ENCODE data around the gene TXNL4A. TPM values are rescaled to one million over a fixed set of nuclear protein-coding genes. Genes with fewer than 3 reads are reported as not detected.

Gene TXNL4A
- total RNA-seq, 1 experiment from 2014 or later: 135 TPM

DNA sequence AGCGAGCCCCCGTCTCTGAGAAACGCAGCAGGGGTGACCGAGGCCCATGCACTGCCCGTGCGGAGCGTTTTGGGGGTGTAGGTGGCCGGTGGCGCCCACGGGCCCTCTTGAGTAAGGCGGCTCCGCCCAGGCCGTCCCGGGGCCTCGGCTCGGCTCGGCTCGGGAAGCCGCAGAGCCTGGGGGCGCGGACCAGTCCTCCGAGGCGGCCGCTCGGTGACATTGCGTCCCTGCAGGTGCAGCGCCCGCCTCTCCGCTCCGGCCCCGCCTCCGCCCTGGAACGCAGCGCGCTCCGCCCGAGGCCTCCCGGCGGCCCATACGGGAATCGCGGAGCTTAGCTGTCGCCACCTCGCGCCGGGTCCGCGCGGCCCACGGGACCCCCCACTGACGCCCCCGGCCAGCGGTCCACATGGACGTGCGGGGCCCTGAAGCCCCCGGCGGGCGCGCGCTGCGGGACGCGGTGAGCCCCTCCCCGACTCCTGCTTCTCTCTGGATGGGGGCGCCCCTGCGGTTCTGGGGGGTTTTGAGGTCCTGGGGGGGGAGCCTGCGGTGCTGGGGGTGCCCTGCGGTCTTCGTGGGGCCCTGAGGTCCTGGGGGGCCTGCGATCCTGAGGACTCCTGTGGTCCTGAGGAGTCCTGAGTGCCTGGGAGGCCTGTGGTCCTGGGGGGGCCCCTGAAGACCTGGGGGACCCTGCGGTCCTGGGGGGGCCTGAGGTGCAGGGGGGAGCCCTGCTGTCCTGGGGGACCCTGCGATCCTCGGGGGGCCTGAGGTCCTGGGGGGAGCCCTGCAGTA is 23.8 kb downstream of the TXNL4A start, which contains the start of gene HSBP1L1:
HSBP1L1 (plus strand) TSS at position 314 of the 789 bp plus-strand sequence; CDS start at position 407, 93 bp downstream.
- peak; percentile 32 for DNase-seq (ENCODE audit: low read depth)

- no peak for DNase-seq (ENCODE audit: low read depth)
These were observed 24.6 kb downstream of the TXNL4A start for GRCh38 chr18:79963658-79964329.

GRCh38 chr18:79962835-79963657 is 25.3 kb downstream of the TXNL4A start:
- DNase-seq (ENCODE audit: low read depth): no peak

- DNase-seq (ENCODE audit: low read depth): no peak
These were observed 26.1 kb downstream of the TXNL4A start for GRCh38 chr18:79962311-79962710.

DNA sequence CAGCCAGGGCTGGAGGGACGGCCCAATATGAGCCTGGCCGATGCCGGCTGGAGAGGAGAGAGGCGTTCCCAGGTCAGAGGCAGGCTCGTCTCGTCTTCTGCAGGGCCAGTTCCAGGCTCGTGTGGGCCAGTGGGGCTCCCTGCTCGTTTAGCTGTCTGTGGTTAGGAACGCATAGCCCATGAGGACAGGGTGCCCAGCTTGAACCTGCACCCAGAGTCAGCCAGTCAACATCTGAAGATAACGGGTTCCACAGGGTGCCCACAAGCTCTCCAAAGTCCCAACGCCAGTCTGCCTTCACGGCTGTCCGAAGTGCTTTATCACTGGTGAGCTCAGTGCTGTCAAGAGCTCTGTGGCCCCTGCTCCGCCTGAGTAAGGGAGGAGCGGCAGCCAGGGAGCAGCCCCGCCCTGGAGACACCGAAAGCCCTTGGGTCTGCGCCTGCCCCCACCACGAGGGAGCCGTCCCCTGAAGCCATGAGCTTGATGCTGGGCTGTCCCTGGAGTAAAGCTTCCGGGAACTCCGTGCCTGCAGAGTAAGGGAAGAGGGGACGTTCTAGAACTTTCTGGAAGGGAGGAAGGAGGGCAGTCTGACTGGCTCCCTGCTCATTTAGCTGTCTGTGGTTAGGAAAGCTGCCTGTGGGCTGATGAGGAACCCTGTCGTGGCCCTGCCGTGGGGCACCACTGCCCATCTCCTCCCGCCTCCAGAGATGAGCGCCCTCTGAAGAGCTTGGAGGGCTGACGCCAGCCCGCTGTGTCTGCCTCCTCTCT is 26.7 kb downstream of the TXNL4A start:
- no peak for DNase-seq (ENCODE audit: low read depth)

DNA sequence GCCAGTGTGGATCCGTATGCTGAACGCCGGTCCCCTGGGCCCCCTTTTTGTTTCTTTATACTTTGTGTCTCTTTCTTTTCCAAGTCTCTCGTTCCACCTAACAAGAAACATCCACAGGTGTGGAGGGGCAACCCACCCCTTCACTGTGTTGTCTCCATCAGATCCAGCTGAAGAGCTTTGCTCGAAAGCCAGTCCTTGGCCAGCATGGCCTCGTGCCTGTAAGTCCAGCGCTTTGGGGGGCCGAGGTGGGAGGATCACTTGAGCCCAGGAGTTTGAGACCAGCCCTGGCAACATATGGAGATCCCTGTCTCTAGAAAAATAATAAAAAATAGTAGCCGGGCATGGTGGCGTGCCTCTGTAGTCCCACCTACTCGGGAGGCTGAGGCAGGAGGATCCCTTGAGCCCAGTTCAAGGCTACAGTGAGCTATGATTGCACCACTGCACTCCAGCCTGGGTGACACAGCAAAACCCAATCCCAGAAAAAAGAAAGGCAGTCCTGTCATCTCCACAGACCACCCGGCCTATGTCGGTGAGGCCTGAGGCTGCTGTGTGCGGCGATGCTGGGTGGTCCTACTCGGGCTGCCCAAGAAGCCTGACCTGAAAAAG is 27.3 kb downstream of the TXNL4A start:
- no peak for DNase-seq (ENCODE audit: low read depth)

DNA sequence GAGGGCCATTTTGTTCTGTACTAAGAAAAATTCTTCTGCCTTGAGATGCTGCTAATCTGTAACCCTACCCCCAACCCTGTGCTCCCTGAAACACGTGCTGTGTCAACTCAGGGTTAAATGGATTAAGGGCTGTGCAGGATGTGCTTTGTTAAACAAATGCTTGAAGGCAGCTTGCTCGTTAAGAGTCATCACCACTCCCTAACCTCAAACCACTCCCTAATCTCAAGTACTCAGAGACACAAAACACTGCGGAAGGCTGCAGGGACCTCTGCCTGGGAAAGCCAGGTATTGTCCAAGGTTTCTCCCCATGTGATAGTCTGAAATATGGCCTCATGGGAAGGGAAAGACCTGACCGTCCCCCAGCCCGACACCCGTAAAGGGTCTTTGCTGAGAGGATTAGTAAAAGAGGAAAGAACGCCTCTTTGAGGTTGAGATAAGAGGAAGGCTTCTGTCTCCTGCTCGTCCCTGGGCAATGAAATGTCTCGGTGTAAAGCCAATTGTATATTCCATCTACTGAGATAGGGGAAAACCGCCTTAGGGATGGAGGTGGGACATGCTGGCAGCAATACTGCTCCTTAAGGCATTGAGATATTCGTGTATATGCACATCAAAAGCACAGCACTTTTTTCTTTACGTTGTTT is 28.1 kb downstream of the TXNL4A start:
- DNase-seq (ENCODE audit: low read depth): peak; percentile 62

GRCh38 chr18:79958981-79959380 is 29.4 kb downstream of the TXNL4A start:
- no peak for DNase-seq (ENCODE audit: low read depth)

DNA sequence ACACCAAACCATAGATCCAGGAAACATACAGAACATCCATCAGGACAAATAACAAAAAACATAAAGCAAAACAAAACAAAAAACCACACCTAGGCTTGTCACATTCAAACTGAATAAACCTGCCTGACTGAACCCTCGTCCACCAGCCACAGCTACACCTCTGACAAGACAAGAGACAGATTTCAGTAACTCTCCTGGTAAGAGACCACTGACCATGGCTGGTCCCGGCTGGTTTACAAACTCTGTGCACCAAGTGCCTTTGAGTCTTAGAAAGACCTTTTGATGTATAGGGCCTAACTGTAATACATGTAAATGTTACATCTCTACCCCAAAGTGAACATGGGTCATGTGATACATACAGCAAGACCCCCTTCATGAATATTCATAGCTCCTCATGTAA is 32.1 kb downstream of the TXNL4A start:
- DNase-seq (ENCODE audit: low read depth): no peak

DNA sequence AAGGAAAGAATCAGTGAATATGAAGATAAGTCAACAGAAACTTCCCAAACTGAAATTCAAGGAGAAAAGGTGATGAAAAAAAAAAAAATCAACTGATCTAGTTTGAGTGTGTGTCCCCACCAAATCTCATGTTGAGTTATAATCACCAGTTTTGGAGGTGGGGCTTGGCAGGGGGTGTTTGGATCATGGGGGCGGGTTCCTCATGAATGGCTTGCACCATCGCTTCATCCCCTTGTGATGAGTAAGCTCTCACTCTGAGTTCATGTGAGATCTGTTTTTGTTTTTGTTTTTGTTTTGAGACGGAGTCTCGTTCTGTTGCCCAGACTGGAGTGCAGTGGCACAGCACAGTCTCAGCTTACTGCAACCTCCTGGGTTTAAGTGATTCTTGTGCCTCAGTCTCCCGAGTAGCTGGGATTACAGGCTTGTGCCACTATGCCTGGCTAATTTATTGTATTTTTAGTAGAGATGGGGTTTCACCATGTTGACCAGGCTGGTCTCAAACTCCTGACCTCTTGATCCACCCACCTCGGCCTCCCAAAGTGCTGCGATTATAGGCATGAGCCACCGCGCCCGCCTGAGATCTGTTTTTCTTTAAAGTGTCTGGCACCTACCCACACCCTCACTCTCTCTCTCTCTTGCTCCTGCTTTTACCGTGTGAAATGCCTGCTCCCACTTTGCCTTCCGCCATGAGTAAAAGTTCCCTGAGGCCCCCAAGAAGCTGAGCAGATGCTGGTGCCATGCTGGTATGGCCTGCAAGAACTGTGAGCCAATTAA is 32.9 kb downstream of the TXNL4A start:
- no peak for DNase-seq (ENCODE audit: low read depth)

- no peak for DNase-seq (ENCODE audit: low read depth)
These were observed 33.6 kb downstream of the TXNL4A start for GRCh38 chr18:79954791-79955190.

DNA sequence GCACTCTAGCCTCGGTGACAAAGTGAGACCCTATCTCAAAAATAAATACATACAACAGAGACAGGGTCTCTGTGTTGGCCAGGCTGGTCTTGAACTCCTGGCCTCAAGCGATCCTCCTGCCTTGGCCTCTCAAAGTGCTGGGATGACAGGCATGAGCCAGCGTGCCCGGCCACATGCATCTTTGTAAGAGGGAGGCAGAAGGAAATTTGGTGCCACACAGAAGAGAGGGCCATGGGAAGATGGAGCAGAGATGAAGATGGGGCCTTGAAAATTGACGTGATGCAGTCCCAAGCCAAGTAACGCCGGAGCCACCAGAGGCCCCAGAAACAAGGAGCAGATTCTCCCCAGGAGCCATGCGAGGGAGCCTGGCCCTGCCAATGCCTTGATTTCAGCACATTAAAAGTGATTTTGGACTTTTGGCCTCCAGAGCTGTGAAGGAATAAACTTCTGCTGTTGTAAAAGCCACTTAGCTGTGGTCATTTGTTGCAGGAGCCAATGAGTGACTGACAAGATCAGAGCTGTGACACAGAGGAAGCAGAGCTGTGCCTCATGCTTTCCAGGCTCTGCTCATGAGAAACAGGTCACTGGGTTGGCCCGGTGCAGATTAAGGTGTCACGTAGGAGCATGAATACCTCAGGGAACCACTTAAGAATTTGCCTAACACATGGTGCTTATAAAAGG is 34.3 kb downstream of the TXNL4A start:
- peak; percentile 12 for DNase-seq (ENCODE audit: low read depth)

DNA sequence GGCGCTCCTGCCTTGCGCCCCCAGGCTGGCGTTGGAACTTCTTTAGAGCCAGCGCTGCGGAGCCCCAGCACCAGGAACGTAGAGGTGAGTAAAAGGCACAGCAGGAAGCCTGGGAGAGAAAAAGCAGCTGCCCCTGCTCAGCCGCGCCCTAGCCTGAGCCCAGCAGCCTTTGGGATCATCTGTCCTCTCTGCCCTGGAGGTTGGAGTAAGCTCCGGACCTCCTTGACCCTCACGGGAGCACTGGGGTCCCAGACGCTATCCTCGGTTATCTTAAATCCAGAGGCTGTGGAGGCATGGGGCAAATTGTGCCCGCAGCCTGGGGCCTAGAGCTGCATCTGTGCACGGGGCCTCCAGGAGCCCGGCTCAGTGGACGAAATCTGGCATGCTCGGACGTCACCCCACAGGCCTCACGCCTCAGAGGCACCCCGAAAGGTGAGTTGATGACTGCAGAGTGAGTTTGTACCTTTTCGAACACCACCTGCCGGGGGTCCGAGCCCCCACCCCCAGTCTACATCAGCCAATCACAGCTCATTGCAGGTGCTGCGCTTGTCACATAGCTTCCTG is 35.3 kb downstream of the TXNL4A start:
- DNase-seq (ENCODE audit: low read depth): no peak

- DNase-seq (ENCODE audit: low read depth): no peak
These were observed 35.8 kb downstream of the TXNL4A start for GRCh38 chr18:79952456-79952995.

- peak; percentile 78 for DNase-seq (ENCODE audit: low read depth)
These were observed 36.6 kb downstream of the TXNL4A start, which contains the start of gene SLC66A2 for GRCh38 chr18:79951545-79952455. SLC66A2 (minus strand) TSS chr18:79951653; CDS start chr18:79950926, 727 bp downstream.

GRCh38 chr18:79950515-79951341 is 37.6 kb downstream of the TXNL4A start:
- DNase-seq (ENCODE audit: low read depth): peak; percentile 43
